ENCODE measurements around the gene MRTFA.

DNA sequence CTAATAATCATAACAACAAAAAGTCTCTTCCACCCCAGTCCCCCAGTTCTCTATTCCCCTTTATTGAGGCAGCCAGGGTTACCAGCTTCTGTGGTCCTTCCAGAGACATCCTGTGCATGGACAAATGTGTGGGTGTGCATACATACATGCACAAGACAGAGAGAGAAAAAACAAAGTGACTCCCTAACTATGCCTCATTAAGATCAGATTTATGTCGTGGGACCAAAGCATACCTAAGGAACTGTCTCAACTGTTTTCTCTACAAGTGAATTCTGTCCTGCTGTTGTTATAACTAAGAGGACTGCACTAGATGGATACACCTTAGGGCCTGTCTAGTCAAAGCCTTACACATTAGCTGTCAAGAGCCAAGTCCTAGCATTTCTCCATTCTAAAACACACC is 106.7 kb downstream of the MRTFA start:
- TF ChIP-seq CTCF (IDR thresholded peaks at IDR 0.05) = no peak
- TF ChIP-seq POLR2AphosphoS5 (IDR thresholded peaks at IDR 0.05) = no peak
- no peak for TF ChIP-seq POLR2A (IDR thresholded peaks at IDR 0.05)
